ENCODE measurements around the gene ZNF138.

ZNF138 gene

DNA sequence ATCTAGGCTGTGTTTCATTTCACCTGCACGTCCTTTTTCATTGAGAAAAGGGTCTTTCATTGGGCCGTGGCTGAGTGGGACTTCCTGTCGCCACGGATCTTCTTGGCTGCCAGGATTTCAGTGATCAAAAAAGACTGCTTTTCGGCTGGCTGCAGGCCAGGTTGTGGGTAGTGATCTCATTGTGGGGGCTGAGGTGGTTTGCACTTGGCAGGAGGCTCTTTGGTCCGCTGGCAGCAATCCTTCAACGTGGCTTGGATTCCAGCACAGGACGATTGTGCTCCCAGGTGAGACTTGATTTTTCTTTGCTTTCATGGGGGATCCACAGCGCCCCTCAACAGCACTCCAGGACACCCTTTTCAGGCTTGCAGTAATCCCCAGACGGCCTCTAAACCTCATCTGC lies 79.9 kb downstream of the ZNF138 start:
- no peak for DNase-seq (ENCODE audit: extremely low spot score, insufficient read length, low read depth)
- no peak for FAIRE-seq

DNA sequence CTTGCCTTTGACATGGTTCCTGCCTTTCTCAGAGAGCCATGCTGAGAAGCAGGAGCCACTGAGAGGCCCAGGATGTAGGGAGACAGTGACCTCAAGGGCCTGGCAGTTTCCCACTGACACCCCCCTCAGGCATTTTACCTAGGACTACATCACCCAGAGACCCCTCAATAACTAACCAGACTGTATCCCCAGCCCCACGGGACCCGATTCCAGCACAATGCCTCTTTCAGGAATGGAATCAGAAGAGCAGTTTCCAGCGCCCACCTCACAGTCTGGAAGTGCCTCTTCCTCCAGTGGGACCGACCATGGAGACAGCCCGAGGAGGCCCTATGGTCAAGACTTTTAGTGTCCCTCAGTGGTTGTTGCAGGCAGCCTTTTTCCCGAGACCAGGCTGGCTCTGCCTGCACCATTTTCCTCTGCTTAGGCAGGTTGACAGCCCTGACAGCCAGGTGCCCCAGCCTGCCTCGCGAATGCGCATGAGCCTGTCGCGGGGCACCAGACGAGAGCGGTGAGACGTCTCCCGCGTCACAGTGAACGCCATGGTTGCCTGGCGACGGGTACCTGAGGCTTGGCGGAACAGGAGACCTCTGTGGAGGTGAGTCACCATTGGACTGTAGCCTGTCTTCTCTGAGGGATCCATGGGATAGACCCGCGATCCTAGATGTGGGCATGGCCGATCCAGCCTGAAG lies 80.5 kb downstream of the ZNF138 start:
- FAIRE-seq, result no peak

DNA sequence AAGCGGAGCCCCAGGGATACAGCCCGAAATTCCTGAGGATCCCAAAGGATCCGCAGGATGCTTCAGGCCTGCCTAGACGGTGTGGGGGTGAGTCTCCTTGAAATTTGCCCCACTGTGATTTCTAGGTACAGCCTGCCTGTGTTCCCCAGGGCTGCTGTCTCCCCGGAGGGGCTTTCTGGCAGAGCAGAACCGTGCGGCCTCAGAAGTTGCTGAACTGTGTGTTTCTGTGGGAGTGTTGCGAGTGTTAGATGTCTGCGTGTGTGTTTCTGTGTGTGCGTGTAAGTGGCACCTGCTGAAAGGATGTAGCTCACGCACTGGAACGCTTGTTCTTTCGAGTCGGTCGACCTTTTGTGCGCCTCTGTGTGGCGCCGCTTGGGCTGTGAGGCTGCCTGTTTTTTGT lies 81.0 kb downstream of the ZNF138 start:
- FAIRE-seq, result no peak
- no peak for DNase-seq (ENCODE audit: extremely low spot score, insufficient read length, low read depth)

More for the DNA sequence above, 80.5 kb downstream of the ZNF138 start:
- DNase-seq (ENCODE audit: extremely low spot score, insufficient read length, low read depth), result no peak

DNA sequence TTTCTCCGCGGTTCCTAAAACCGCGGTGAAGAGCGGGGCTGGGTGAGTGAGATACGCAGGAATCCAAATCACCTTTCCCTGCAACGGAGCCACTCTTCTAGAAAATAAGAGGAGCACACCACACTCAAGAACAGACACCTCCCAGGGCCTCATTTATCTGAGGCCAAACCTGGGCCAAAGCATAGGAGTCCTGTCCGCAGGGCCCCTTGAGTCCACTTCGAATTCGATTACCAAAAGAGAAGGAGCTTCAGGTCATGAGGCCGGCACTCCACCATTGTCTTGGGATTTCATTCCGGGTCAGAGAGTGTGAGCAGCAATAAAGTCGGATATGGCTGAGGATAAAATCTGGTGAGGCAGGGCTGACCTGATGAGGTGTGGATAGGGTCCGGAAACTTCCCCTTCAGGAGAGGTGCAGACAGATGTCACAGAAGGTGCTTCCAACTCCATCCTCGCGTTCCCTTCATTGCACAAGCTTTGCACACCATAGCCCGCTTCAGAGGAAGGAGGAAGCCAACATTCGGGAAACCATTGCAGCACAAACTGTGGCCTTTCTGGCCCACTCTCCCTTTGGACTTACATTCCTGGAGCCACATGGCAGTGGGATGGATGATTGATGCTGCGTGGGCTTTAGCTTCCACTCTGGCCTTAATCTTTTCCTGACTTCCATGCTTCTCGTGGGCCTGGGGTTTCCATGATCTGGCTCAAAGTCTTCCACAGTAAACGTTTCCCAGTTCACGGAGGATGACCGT lies 81.6 kb downstream of the ZNF138 start:
- DNase-seq (ENCODE audit: extremely low spot score, insufficient read length, low read depth), result no peak
- FAIRE-seq, result no peak

DNA sequence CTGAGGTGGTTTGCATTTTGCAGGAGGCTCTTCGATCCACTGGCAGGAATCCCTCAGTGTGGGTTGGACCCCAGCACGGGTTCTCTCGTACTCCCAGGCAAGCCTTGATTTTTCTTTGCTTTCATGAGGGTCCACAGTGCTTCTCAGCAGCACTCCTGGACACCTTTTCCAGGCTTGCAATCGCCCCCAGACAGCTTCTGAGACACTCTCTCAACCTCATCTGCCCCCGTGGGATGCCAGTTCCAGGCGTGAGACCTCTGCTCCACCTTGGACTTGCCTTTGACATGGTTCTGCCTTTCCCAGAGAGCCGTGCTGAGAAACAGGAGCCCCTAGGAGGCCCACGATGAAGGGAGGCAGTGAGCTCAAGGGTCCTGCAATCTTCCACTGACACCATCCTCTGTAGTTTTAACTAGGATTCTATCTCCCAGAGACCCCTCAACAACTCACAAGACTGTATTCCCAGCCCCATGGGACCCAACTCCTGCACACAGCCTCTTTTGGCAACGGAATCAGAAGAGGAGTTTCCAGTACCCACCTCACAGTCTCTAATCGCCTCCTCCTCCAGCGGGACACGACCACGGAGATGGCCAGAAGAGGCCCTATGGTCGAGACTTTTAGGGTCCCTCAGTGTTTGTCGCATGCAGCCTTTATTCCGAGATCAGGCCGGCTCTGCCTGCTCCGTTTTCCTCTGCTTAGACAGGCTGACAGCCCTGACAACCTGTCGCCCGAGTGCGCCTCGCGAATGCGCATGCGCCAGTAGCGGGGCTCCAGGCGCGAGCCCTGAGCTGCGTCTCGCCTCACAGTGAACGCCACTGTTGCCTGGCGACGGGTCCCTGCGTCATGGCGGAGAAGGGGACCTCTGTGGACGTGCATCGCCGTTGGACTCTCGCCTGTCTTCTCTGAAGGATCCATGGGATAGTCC lies 82.8 kb downstream of the ZNF138 start:
- FAIRE-seq (no peak), DNase-seq (ENCODE audit: extremely low spot score, insufficient read length, low read depth) (no peak)

DNA sequence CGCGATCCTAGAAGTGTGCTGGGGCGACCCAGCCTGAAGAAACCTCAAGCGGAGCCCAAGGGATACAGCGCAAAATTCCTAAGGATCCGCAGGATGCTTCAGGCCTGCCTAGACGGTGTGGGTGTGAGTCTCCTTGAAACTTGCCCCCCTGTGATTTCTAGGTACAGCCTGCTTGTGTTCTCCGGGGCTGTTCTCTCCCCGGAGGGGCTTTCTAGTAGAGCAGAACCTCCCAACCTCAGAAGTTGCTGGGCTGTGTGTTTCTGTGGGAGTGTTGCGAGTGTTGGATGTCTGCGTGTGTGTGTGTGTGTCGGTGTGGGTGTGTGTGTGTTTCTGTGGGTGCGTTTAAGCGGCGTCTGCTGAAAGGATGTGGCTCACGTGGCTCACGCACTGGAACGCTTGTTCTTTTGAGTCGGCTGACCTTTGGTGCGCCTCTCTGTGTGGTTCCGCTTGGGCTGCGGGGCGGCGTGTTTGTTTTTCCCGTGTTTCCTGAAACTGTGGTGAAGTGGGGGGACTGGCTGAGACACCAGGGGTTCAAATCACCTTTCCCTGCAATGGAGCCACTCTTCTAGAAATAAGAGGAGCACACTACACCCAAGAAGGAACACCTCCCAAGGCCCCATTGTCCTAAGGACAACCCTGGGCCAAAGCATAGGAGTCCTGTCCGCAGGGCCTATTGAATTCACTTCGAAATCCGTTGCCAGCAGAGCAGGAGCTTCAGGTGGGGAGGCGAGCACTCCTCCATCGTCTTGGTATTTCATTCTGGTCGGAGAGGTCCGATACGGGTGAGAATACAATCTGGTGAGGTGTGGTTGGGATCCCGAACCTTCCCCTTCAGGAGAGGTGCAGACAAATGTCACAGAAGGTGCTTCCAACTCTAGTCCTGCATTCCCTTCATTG lies 83.7 kb downstream of the ZNF138 start:
- FAIRE-seq (no peak), DNase-seq (ENCODE audit: extremely low spot score, insufficient read length, low read depth) (no peak)

DNA sequence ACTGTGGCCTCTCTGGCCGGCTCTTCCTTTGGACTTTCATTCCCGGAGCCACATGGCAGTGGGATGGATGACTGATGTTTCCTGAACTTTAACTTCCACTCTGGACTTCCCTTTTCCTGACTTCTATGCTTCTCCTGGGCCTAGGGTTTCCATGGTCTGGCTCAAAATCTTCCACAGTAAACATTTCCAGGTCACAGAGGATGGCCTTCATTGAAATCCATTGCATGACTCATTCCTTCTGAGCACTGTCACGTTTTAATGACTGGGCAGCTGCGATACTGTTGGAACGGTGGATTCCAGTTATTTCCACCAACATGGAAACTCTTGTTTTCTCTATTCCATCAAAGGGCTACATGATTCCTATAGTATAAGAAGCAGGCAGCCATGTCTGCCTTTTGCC lies 84.5 kb downstream of the ZNF138 start:
- DNase-seq (ENCODE audit: extremely low spot score, insufficient read length, low read depth) (no peak), FAIRE-seq (no peak)

DNA sequence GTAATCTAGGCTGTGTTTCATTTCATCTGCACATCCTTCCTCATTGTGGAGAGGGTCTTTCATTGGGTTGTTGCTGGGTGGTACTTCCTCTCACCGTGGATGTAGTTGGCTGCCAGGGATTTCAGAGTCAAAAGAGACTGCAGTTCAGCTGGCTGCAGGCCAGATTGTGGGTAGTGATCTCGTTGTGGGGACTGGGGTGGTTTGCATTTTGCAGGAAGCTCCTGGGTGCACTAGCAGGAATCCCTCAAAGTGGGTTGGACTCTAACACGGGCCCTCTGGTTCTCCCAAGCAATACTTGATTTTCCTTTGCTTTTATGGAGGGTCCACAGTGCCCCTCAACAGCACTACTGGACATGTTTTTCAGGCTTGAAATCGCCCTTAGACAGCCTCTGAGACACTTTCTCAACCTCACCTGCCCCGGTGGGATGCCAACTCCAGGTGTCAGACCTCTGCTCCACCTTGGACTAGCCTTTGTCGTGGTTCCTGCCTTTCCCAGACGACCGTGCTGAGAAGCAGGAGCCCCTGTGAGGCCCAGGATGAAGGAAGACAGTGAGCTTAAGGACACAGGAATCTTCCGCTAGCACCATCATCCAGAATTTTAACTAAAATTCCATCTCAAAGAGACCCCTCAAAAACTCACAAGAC lies 85.0 kb downstream of the ZNF138 start:
- DNase-seq (ENCODE audit: extremely low spot score, insufficient read length, low read depth) (no peak), FAIRE-seq (no peak)

DNA sequence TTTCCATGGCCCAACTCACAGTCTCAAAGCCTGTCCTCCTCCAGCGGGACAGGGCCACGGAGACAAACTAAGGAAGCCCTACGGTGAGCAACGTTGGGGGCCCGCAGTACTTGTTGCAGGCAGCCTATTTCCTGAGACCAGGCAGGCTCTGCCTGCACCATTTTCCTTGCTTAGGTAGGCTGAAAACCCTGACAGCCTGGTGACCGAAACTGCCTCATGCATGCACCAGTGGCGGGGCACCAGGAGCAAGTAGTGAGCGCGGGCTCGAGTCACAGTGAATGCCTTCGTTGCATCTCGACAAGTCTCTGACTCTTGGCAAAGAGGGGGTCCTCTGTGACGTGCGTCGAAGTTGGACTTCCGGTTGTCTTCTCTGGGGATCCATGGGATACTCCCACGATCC lies 85.6 kb downstream of the ZNF138 start:
- DNase-seq (ENCODE audit: extremely low spot score, insufficient read length, low read depth), result no peak
- FAIRE-seq, result no peak

DNA sequence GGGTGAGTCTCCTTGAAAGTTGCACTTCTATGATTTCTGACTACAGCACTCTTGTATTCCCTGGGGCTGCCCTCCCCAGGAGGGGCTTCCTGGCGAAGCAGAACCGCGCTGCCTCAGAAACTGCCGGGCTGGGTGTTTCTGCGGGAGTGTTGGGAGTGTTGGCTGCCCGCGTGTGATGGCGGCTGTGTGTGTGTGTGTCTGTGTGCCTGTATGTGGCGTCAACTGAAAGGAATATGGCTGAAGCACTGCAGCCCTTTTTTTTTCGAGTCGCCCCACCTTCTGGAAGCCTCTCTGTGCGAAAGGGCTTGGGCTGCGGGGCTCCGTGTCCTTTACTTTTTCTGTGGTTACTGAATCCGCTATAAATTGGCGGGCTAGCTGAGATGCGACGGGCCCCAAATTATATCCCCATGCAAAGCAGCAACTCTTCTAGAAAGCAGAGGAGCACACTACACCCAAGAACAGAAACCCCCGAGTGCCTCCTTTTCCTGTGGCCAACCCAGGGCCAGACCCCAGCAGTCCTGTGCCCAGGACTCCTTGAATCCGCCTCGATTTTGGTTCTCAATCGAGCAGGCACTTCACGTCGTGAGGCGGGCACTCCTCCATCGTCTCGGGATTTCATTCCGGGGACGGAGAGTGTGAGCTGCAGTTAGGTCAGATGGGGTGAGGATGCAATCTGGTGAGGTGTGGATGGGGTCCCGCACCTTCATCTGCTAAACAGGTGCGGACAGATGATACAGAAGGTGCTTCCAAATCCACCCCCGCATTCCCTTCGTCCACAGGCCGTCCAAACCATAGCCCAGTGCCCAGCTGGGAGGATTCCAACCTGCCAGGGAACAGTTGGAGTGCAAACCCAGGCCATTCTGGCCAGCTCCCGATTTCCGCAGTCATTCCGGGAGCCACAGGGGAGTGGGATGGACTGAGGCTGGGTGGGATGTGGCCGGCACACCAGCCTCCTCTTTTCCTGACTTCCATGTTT lies 86.4 kb downstream of the ZNF138 start:
- FAIRE-seq (no peak), DNase-seq (ENCODE audit: extremely low spot score, insufficient read length, low read depth) (no peak)

DNA sequence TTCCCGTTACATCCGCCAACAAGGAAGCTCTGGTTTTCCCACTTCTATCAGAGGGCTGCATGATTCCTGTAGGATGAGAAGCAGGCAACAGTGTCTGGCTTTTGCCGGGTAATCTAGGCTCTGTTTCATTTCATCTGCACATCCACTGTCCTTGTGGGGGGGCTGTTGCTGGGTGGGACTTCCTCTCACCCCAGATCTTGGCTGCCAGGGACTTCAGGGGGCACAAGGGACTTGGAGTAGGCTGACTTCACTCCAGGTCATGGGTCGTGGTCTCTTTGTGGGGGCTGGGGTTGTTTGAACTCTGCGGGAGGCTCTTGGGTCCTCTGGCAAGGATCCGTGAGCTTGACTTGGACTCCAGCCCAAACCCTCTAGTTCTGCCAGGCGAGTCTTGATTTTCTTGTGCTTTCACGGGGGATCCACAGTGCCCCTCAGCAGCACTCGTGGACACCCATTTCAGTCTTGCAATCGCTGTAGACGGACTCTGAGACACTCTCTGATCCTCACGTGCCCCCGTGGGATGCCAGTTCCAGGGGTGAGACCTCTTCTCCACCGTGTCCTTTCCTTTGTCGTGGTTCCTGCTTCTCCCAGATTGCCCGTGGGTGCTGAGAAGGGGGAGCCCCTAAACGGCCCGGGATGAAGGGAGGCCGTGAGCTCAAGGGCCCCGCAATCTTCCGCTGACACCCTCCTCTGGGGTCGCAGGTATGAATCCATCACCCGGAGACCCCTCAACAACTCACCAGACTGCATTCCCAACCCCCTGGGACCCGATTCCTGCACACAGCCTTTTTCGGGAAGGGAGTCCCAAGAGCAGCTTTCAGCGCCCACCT lies 87.4 kb downstream of the ZNF138 start:
- no peak for FAIRE-seq
- no peak for DNase-seq (ENCODE audit: extremely low spot score, insufficient read length, low read depth)

DNA sequence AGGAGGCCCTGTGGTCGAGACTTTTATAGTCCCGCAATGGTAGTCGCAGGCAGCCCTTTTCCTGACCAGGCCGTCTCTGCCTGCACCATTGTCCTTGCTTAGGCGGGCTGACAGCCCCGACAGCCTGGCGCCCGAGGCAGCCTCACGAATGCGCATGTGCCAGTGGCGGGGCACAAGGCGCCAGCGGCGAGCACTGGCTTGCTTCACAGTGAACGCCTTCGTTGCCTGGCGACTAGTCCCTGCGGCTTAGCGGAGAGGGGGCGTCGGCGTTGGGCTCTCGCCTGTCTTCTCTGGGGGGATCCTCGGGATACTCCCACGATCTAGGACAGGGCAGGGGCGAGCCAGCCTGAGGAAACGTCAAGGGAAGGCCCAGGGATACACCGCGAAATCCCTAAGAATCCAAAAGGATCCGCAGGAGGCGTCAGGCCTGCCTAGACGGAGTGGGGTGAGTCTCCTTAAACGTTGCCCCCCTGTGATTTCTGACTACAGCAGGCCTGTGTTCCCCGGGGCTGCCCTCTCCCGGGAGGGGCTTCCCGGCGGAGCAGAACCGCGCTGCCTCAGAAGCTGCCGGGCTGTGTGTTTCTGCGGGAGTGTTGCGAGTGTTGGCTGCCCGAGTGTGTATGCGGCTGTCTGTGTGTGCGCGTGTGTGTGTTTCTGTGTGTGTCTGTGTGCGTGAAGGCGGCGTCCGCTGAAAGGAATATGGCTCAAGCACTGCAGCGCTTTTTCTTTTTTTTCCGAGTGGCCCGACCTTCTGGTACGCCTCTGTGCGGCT lies 88.3 kb downstream of the ZNF138 start:
- DNase-seq (ENCODE audit: extremely low spot score, insufficient read length, low read depth) (no peak), FAIRE-seq (no peak)

All from GM18507 (cell line).